Cardiac muscle cell (in vitro differentiated cells and primary cell): ENCODE measurements around the gene PMF1. TPM values are rescaled to one million over a fixed set of nuclear protein-coding genes. Genes with fewer than 3 reads are reported as not detected.
"Not testable (repeated sequence)": the region's sequence is repeated elsewhere in the genome, so short reads cannot be mapped to it uniquely, and the experiment has no call there.

Experiments used
- DNase-seq, 2 donors: peaks; one replicate each; pipeline versions ENCODE4 v3.0.0 to v3.0.0-alpha.2; 2010 to 2017; ENCODE audit warnings: low read depth in 1 of 2, low spot score in 1 of 2
- H3K27ac ChIP-seq: fragments of 200-600 bp; sonication (generic); 2 replicates; pipeline ENCODE4 v1.5.1; 2016
- H3K27me3 ChIP-seq: fragments of 200-600 bp; sonication (generic); 2 replicates; pipeline ENCODE4 v1.6.0; 2016; ENCODE audit warnings: control low read depth
- H3K36me3 ChIP-seq: fragments of 200-600 bp; sonication (generic); 2 replicates; pipeline ENCODE4 v1.5.1; 2016; ENCODE audit warnings: control low read depth
- H3K4me1 ChIP-seq: fragments of 200-600 bp; sonication (generic); 2 replicates; pipeline ENCODE4 v1.8.1; 2017; ENCODE audit warnings: low read depth, mild to moderate bottlenecking, mixed run types
- H3K4me3 ChIP-seq: fragments of 200-600 bp; sonication (generic); 2 replicates; pipeline ENCODE4 v1.5.1; 2016; ENCODE audit warnings: mild to moderate bottlenecking
- H3K9me3 ChIP-seq: fragments of 200-600 bp; sonication (generic); 2 replicates; pipeline ENCODE4 v1.5.1; 2017; ENCODE audit warnings: low read depth, mild to moderate bottlenecking, control low read depth
- polyA plus RNA-seq: library from polyadenylated mRNA; unstranded; fragments of >200 nt; fragmentation: Nextera tagmentation; extraction: Ambion mirVana; gene quantifications from 2 replicates; pipeline ENCODE4 v1.2.1, GENCODE V29; 2016
- total RNA-seq: library from RNA; depleted of rRNA; stranded (reverse); fragments of >200 nt; gene quantifications from 2 replicates; pipeline ENCODE4 v1.2.3, GENCODE V29; 2016
- TF ChIP-seq, protein P1 (sequence below): IDR thresholded peaks from 2 replicates; pipeline ENCODE4 v1.5.1; 2012; ENCODE audit warnings: low read depth, mild to moderate bottlenecking, low read length

Gene PMF1
- total and polyA plus RNA-seq, 2 experiments from 2014 or later = 106 to 151 TPM

- Histone ChIP-seq H3K27ac (no peak overlapping the region), H3K4me3 (no peak overlapping the region), H3K4me1 (no peaks in the 10 kb centered on the region), H3K36me3 (no peaks in the 10 kb centered on the region), H3K9me3 (no peaks in the 10 kb centered on the region), H3K27me3 (no peaks in the 10 kb centered on the region)
- DNase-seq = no peak
- TF ChIP-seq, protein P1, sequence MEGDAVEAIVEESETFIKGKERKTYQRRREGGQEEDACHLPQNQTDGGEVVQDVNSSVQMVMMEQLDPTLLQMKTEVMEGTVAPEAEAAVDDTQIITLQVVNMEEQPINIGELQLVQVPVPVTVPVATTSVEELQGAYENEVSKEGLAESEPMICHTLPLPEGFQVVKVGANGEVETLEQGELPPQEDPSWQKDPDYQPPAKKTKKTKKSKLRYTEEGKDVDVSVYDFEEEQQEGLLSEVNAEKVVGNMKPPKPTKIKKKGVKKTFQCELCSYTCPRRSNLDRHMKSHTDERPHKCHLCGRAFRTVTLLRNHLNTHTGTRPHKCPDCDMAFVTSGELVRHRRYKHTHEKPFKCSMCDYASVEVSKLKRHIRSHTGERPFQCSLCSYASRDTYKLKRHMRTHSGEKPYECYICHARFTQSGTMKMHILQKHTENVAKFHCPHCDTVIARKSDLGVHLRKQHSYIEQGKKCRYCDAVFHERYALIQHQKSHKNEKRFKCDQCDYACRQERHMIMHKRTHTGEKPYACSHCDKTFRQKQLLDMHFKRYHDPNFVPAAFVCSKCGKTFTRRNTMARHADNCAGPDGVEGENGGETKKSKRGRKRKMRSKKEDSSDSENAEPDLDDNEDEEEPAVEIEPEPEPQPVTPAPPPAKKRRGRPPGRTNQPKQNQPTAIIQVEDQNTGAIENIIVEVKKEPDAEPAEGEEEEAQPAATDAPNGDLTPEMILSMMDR = no peak
Observed at GRCh38 chr1:156172696-156173470, 39.9 kb upstream of the PMF1 start.

DNA sequence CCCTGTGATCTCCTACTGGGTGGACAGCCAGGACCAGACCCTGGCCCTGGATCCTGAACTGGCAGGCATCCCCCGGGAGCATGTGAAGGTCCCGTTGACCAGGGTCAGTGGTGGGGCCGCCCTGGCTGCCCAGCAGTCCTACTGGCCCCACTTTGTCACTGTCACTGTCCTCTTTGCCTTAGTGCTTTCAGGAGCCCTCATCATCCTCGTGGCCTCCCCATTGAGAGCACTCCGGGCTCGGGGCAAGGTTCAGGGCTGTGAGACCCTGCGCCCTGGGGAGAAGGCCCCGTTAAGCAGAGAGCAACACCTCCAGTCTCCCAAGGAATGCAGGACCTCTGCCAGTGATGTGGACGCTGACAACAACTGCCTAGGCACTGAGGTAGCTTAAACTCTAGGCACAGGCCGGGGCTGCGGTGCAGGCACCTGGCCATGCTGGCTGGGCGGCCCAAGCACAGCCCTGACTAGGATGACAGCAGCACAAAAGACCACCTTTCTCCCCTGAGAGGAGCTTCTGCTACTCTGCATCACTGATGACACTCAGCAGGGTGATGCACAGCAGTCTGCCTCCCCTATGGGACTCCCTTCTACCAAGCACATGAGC is 36.1 kb upstream of the PMF1 start:
- no peak for DNase-seq
- TF ChIP-seq, protein P1 = no peak
- H3K4me1 ChIP-seq = peaks cover 4% of the 10 kb centered on the region
- H3K9me3 ChIP-seq = no peaks in the 10 kb centered on the region
- no peak overlapping the region for H3K27ac ChIP-seq
- H3K36me3 ChIP-seq = no peaks in the 10 kb centered on the region
- no peaks in the 10 kb centered on the region for H3K27me3 ChIP-seq
- no peak overlapping the region for H3K4me3 ChIP-seq

- Histone ChIP-seq H3K9me3 (no peaks in the 10 kb centered on the region), H3K27me3 (no peaks in the 10 kb centered on the region), H3K4me3 (no peak overlapping the region), H3K4me1 (peaks cover 4% of the 10 kb centered on the region), H3K27ac (no peak overlapping the region), H3K36me3 (no peaks in the 10 kb centered on the region)
- TF ChIP-seq, protein P1 = no peak
- no peak for DNase-seq
Observed at GRCh38 chr1:156177919-156178654, 34.7 kb upstream of the PMF1 start.

DNA sequence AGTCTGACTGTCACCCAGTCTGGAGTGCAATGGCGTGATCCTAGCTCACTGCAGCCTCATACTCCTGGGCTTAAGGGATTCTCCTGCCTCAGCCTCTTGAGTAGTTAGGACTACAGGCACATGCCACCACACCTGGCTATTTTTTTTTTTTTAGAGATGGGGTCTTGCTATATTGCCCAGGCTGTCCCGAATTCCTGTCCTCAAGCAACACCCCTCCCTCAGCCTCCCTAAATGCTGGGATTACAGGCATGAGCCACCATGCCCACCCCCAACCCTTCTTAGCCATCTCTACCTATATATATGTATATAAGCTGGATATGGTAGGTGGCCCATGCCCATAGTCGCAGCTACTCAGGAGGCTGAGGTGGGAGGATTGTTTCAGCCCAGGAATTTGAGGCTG is 32.3 kb upstream of the PMF1 start:
- Histone ChIP-seq H3K27me3 (no peaks in the 10 kb centered on the region), H3K27ac (no peak overlapping the region)
- TF ChIP-seq, protein P1 = no peak

DNA sequence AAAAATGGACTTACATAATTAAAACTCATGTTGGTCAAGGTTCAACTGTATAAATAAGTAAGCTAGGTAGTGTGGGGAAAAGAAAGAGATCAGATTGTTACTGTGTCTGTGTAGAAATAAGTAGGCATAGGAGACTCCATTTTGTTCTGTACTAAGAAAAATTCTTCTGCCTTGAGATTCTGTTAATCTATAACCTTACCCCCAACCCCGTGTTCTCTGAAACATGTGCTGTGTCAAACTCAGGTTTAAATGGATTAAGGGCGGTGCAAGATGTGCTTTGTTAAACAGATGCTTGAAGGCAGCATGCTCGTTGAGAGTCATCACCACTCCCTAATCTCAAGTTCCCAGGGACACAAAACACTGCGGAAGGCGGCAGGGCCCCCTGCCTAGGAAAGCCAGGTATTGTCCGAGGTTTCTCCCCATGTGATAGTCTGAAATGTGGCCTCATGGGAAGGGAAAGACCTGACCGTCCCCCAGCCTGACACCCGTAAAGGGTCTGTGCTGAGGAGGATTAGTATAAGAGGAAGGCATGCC is 31.3 kb upstream of the PMF1 start:
- not testable (repeated sequence) for H3K36me3 ChIP-seq, H3K27me3 ChIP-seq, DNase-seq, H3K9me3 ChIP-seq, H3K27ac ChIP-seq, H3K4me3 ChIP-seq, H3K4me1 ChIP-seq

More for the DNA sequence above, 32.3 kb upstream of the PMF1 start:
- Histone ChIP-seq H3K36me3 (no peaks in the 10 kb centered on the region), H3K4me3 (no peak overlapping the region), H3K9me3 (no peaks in the 10 kb centered on the region), H3K4me1 (peaks cover 4% of the 10 kb centered on the region)
- DNase-seq = no peak

GRCh38 chr1:156182010-156182779 is 30.6 kb upstream of the PMF1 start:
- not testable (repeated sequence) for H3K4me3 ChIP-seq, DNase-seq, H3K27ac ChIP-seq, H3K36me3 ChIP-seq, H3K27me3 ChIP-seq, H3K4me1 ChIP-seq, H3K9me3 ChIP-seq

DNA sequence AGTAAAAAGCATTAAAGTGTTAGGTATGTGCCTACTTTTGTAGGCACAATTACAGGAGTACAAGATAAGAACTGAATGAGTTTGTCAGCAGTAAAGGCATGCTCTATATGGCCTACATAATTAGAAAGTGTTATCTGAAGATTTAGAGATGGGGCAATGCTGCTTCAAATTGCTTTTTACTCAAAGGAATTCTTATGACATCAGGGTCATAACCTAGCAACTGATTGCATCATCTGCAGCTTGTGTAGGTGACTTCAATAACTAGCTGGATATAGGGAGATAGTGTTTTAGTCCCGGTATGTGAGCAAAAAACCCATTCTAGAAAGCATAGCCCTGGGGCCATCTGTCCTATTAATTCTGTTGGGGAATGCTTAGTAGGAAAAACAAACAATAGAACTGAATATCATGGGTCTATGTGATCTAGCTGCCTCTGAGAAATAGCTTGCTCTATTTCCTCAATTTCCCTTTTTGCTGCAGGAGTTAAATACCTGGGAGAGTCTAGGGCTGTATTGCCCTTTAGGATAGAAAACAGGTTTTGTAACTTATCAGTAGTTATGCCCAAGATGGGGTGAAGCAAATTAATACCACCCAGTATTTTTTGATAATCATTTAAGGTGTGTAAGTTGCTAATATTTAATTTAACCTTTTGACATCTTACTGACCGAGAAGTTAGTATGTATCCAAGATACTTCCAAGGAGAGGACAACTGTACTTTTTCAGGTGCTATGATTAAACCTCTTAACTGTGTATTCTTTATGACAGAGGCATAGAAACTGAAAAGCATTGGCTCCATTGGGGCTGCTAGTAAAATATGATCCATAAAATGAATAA is 26.2 kb upstream of the PMF1 start:
- not testable (repeated sequence) for H3K4me1 ChIP-seq, H3K27ac ChIP-seq, H3K4me3 ChIP-seq, DNase-seq, H3K27me3 ChIP-seq, H3K9me3 ChIP-seq, H3K36me3 ChIP-seq

- not testable (repeated sequence) for H3K9me3 ChIP-seq, H3K27ac ChIP-seq, H3K27me3 ChIP-seq, H3K4me3 ChIP-seq, DNase-seq, H3K4me1 ChIP-seq, H3K36me3 ChIP-seq
Observed at GRCh38 chr1:156190265-156190664, 22.5 kb upstream of the PMF1 start.
